Testis (tissue), 3 donors: ENCODE results near the gene NAB2. TPM values are rescaled to one million over a fixed set of nuclear protein-coding genes. Genes with fewer than 3 reads are reported as not detected.

ENCODE experiments used
- DNase-seq: peaks from one replicate; pipeline ENCODE4 v3.0.0-alpha.2; 2019
- H3K27ac ChIP-seq, 2 donors: fragments of 200-600 bp; sonication (generic); one replicate each; pipeline ENCODE4 v1.5.1; 2019
- H3K27me3 ChIP-seq: fragments of 200-600 bp; sonication (generic); one replicate; pipeline ENCODE4 v1.5.1; 2019
- H3K36me3 ChIP-seq: fragments of 200-600 bp; sonication (generic); one replicate; pipeline ENCODE4 v1.5.1; 2017; ENCODE audit warnings: low read depth; ENCODE audit errors: missing control alignments
- H3K4me1 ChIP-seq: fragments of 200-600 bp; sonication (generic); one replicate; pipeline ENCODE4 v1.5.1; 2019
- H3K4me3 ChIP-seq, 2 donors: fragments of 200-600 bp; sonication (generic); one replicate each; pipeline ENCODE4 v1.5.1; 2017 to 2019
- H3K9me3 ChIP-seq: fragments of 200-600 bp; sonication (generic); one replicate; pipeline ENCODE4 v1.5.1; 2017
- CTCF ChIP-seq, 3 experiments: fragments of 450-650 bp in 2 of 3; fragments of 200-600 bp in 1 of 3; sonication (generic) in 1 of 3; IDR thresholded peaks; one replicate each; pipeline ENCODE4 v1.5.1; 2016 to 2019; ENCODE audit warnings: antibody characterized with exemption in 3 of 3, mild to moderate bottlenecking in 2 of 3, moderate library complexity in 1 of 3
- POLR2A ChIP-seq: fragments of 450-650 bp; IDR thresholded peaks from one replicate; pipeline ENCODE4 v1.6.1; 2017; ENCODE audit warnings: antibody characterized with exemption, mild to moderate bottlenecking, moderate library complexity
- WGBS, 2 donors: methylation state at CpG; one replicate each; pipeline ENCODE4 v1.1.5; 2018; 5-methylcytosine and 5-hydroxymethylcytosine counted together
- intact Hi-C: fragments of 100-400 bp; cut with DNase I; formaldehyde crosslinking; loops from one replicate; pipeline ENCODE4 v1.15.1; 2023; ENCODE audit warnings: low total_unique reads
- polyA plus RNA-seq: library from polyadenylated mRNA; stranded (reverse); fragments of 350-450 nt; fragmentation: Illumina TruSeq; extraction: RNeasy Lipid Tissue Mini Kit (QIAGEN cat#74804); gene quantifications from one replicate; pipeline ENCODE4 v1.2.3, GENCODE V29; 2014; ENCODE audit warnings: low read depth, low replicate concordance; ENCODE audit not compliant: insufficient read depth
- total RNA-seq, 2 donors: library from RNA; depleted of rRNA; stranded (reverse); fragments of >200 nt; gene quantifications; one replicate each; pipeline ENCODE4 v1.2.3, GENCODE V29; 2016

NAB2 gene
- total and polyA plus RNA-seq, 3 donors from 2014 or later: 31.4 to 59.5 (median 45.7) TPM

- H3K9me3 ChIP-seq: no peaks in the 10 kb centered on the region
- DNase-seq: no peak
- peak overlapping the region; percentile 60 to 98 for H3K27ac ChIP-seq
- TF ChIP-seq CTCF (IDR thresholded peaks at IDR 0.05) (no peak), POLR2A (no peak)
- intact Hi-C loops: no loop called here
- H3K36me3 ChIP-seq: no peaks in the 10 kb centered on the region
- peaks cover 70% of the 10 kb centered on the region for H3K4me1 ChIP-seq
- WGBS, 2 donors: 42 to 49% methylated on average over 9 of the region's 9 CpGs
- no peak overlapping the region for H3K4me3 ChIP-seq
- no peaks in the 10 kb centered on the region for H3K27me3 ChIP-seq
Measured at GRCh38 chr12:57131896-57132744, 43.2 kb downstream of the NAB2 start.

GRCh38 chr12:57133013-57133569 lies 44.2 kb downstream of the NAB2 start:
- H3K4me3 ChIP-seq: no peak overlapping the region
- DNase-seq: no peak
- TF ChIP-seq POLR2A: no peak
- peak overlapping the region; percentile 60 to 98 for H3K27ac ChIP-seq
- no peaks in the 10 kb centered on the region for H3K9me3 ChIP-seq
- H3K27me3 ChIP-seq: no peaks in the 10 kb centered on the region
- intact Hi-C loops: no loop called here
- H3K36me3 ChIP-seq: no peaks in the 10 kb centered on the region
- peaks cover 76% of the 10 kb centered on the region for H3K4me1 ChIP-seq
- WGBS, 2 donors: 38 to 45% methylated on average over 4 of the region's 4 CpGs

- H3K9me3 ChIP-seq: no peaks in the 10 kb centered on the region
- no peak for DNase-seq
- intact Hi-C loops: no loop called here
- peaks cover 82% of the 10 kb centered on the region for H3K4me1 ChIP-seq
- peak overlapping the region; percentile 18 to 98 for H3K27ac ChIP-seq
- H3K36me3 ChIP-seq: no peaks in the 10 kb centered on the region
- no peak overlapping the region for H3K4me3 ChIP-seq
- 53 to 55% methylated on average over 6 of the region's 6 CpGs for WGBS, 2 donors
- H3K27me3 ChIP-seq: no peaks in the 10 kb centered on the region
- TF ChIP-seq POLR2A (no peak), CTCF (IDR thresholded peaks at IDR 0.05) (no peak)
Measured at GRCh38 chr12:57133916-57134315, 45.0 kb downstream of the NAB2 start.

- TF ChIP-seq CTCF (IDR thresholded peaks at IDR 0.05): no peak
- TF ChIP-seq POLR2A: no peak
- Histone ChIP-seq H3K9me3 (no peaks in the 10 kb centered on the region), H3K27me3 (no peaks in the 10 kb centered on the region), H3K36me3 (no peaks in the 10 kb centered on the region), H3K4me1 (peaks cover 80% of the 10 kb centered on the region), H3K27ac (peak overlapping the region; percentile 18 to 98), H3K4me3 (no peak overlapping the region)
- WGBS, 2 donors: 55 to 67% methylated on average over 9 of the region's 9 CpGs
- DNase-seq: no peak
- intact Hi-C loops: no loop called here
Measured at GRCh38 chr12:57134949-57135348, 46.0 kb downstream of the NAB2 start.

- peaks cover 72% of the 10 kb centered on the region for H3K4me1 ChIP-seq
- no peaks in the 10 kb centered on the region for H3K36me3 ChIP-seq
- peak overlapping the region; percentile 18 to 98 for H3K27ac ChIP-seq
- no peaks in the 10 kb centered on the region for H3K9me3 ChIP-seq
- TF ChIP-seq CTCF (IDR thresholded peaks at IDR 0.05) (no peak), POLR2A (no peak)
- 36 to 41% methylated on average over 9 to 18 of the region's 18 CpGs for WGBS, 2 donors
- H3K27me3 ChIP-seq: no peaks in the 10 kb centered on the region
- peak; percentile 70 for DNase-seq
- intact Hi-C loops: no loop called here
- no peak overlapping the region for H3K4me3 ChIP-seq
Measured at GRCh38 chr12:57135527-57136326, 46.8 kb downstream of the NAB2 start.
